Stimulated activated CD4-positive, alpha-beta T cell treated with anti-CD3 and anti-CD28 coated beads, Interleukin-2, amount 100 ng/mL, for 4 hours (primary cell): ENCODE measurements around the gene IL3RA.
"Not testable (repeated sequence)": the region's sequence is repeated elsewhere in the genome, so short reads cannot be mapped to it uniquely, and the experiment has no call there.

Experiments used
- DNase-seq: peaks from one replicate; pipeline ENCODE4 v3.0.0-alpha.2; 2020; ENCODE audit warnings: low read depth

Gene IL3RA

DNA sequence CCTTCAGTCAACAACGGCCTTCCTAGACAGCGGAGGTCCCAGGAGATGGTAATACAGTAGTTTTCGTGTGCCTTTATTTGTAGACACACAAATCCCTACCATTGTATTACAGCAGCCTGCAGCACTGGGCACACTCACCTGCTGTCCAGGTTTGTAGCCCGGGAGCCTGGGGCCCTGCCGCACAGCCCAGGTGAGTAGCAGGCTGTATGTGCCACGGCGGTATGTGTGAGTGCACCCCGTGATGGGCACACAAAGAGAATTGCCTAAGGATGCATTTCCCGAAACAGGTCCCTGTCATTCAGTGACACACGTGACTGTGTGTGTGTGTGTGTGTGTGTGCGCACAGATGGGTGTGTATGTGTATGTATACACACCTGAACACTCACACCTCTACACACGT lies 63.5 kb downstream of the IL3RA start:
- DNase-seq, result no peak

DNA sequence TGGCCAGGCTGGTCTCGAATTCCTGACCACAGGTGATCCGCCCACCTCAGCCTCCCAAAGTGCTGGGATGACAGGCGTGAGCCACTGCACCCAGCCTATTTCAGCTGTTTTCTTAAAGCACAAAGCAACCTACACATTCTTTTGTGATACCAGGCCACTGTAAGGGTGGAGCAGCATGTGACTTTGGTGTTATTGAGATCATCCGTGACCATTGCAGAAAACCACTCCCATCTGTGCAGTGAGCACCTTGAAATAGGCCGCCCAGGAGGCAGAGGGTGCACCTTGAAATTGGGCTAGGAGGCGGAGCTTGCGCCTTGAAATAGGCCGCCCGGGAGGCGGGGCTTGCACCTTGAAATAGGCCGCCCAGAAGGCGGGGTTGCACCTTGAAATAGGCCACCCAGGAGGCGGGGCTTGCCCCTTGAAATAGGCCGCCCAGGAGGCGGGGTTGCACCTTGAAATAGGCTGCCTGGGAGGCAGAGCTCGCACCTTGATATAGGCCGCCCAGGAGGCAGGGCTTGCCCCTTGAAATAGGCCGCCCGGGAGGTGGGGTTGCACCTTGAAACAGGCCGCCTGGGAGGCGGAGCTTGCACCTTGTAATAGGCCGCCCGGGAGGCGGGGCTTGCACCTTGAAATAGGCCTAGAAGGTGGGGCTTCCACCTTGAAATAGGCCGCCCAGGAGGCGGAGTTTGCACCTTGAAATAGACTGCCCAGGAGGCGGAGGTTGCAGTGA lies 64.3 kb downstream of the IL3RA start:
- DNase-seq, result no peak

GRCh38 chrX:1401611-1402430 lies 65.2 kb downstream of the IL3RA start:
- DNase-seq, result no peak

- no peak for DNase-seq
Observed at GRCh38 chrX:1403228-1403627, 66.6 kb downstream of the IL3RA start.

DNA sequence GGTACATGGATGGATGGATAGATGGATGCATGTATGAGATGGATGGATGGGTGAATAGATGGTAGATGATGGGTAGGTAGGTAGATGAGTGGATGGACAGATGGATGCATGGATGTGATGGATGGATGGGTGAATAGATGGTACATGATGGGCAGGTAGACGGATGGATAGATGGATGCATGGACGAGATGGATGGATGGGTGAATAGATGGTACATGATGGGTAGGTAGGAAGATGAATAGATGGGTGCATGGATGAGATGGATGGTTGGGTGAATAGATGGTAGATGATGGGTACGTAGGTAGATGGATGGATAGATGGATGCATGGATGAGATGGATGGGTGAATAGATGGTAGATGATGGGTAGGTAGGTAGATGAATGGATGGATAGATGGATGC lies 67.3 kb downstream of the IL3RA start:
- DNase-seq, result not testable (repeated sequence)

GRCh38 chrX:1405769-1406168 lies 69.2 kb downstream of the IL3RA start:
- not testable (repeated sequence) for DNase-seq

GRCh38 chrX:1407035-1407434 lies 70.5 kb downstream of the IL3RA start:
- DNase-seq, result no peak

GRCh38 chrX:1411326-1411725 lies 74.7 kb downstream of the IL3RA start:
- DNase-seq, result no peak

DNA sequence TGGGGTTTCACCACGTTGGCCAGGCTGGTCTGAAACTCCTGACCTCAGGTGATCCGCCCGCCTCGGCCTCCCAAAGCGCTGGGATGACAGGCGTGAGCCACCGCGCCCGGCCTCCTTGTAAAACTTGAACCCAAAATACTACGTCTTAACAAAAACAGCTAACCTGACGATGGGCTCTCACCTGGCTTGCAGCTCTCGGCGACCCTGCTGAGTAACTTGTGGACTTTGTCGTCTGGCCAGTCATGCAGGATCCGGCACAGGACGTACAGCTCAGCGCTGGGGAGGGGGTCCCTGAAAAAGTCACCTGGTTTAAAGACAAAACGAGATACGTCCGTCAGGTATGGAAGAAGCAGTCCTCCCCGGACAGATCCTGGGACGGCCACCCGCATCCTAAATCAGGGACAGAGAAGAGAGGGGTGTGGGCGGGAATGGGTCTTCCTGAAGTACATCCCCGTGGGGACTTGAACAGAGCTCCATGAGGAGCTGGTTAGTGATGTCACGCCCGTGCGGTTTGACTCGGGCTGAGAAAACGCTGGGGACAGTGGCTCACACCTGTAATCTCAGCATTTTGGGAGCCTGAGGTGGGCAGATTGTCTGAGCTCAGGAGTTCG lies 76.1 kb downstream of the IL3RA start:
- DNase-seq, result no peak

DNA sequence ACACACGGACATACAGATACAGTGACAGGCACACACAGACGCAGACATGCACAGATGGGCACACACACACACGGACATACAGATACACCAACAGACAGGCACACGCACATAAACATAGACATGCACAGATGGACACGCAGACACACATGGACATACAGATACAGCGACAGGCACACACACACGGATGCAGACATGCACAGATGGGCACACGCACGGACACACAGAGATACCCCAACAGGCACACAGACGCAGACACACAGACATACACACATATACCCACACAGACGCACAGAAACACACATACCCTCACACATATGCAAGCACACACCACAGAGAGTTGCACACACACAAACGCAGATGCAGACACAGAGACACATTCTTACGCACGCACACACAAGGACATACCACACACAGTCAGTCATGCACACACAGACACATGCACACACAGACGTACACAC lies 79.8 kb downstream of the IL3RA start:
- DNase-seq, result no peak

GRCh38 chrX:1416965-1417760 lies 80.6 kb downstream of the IL3RA start:
- no peak for DNase-seq

GRCh38 chrX:1417921-1418771 lies 81.6 kb downstream of the IL3RA start:
- DNase-seq, result no peak

- DNase-seq, result no peak
Observed at GRCh38 chrX:1418901-1419544, 82.4 kb downstream of the IL3RA start.

DNA sequence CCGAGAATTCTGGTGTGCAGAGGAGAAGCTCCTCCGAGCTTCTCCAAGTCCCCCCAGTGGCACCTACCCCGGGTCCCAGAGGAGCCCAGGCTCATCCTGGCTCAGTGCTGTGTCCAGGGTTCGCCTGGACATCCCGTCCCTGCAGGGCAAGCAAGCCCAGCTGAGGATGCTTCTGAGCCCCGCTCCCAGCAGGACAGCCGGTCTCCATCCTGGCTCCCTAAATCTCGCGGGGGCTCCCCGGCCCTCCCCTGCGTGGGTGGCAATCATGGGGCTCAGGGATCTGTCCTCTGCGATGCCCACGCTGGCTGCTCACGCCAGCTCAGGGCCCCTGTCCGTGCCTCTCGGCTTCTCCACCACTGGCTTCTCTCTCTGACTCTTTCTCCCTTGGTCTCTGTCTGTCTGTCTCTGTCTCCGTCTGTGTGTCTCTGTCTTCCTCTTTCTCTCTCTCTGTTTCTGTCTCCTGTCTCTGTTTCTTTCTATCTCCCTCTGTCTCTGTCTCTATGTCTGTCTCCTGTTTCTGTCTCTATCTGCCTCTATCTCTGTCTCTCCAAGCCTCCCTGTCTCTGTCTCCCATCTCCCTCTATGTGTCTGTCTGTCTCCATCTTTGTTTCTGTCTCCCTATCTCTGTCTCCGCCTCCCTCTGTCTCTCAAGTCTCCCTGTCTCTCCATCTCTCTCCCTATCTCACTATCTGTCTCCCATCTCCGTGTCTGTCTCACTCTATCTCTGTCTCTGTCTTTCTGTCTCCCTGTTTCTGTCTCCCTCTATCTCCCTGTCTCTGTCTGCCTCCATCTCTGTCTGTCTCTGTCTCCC lies 83.2 kb downstream of the IL3RA start:
- no peak for DNase-seq

DNA sequence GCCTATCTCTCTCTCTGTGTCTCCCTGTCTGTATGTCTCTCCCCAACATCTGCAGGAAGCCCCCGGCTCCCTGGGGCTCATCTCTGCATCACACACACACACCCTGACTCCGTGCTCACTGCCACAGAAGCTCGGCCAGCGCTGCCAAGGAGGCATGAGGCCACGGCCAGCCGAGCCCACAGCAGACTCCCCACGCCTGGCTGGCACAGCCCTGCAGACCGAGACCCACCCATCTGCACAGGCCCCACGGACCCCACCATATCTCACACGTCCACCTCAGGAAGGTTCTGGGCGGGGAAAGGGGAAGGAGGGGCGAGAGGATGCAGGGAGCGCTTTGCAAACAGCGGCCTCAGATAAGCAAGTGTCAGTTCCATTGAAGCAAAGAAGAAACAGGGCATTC lies 83.8 kb downstream of the IL3RA start:
- DNase-seq, result no peak

DNA sequence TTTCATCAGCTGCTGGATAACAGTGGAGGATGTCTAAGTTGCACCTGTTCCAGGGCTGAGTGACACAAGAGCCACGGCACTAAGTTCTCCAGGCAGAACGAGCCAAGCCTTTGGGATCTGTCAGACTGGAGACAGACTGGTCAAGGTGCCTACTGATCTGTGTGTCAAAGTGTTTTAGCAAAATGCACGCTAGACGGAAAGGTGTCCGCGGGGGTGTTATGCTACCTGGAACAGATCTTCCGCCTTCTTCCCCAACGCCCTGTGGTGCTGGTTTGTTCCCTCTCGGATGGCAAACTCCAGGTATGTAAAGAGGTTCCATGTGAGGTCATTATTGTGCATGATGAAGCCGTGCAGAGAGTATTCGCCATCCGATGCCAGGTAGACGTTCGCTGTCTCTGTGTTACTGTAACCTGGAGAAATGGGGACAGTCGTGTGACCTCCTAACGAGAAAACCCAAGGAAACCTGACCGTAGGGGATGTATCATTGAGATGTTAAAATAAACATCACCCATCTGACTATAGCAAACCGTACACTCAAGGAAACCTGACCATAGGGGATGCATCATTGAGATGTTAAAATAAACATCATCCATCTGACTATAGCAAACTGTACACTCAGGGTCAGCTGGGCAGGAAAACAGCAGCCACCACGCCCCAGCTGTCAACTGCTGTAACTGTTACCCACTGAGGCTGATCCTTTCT lies 85.0 kb downstream of the IL3RA start:
- DNase-seq, result no peak

DNA sequence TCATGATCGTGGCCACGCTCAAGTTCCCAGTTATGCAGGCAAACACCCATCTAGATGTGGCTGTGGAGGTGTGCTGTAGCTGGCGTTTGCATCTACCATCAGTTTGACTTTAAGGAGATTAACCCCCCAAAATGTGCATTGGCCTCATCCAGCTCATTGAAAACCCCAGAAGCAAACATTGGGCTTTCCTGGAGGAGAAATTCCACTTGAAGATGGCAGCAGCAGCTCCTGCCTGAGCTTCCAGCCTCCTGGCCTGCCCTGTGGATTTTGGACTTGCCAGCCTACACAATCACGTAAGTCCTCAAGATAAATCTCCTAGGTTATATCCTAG lies 85.5 kb downstream of the IL3RA start:
- no peak for DNase-seq

DNA sequence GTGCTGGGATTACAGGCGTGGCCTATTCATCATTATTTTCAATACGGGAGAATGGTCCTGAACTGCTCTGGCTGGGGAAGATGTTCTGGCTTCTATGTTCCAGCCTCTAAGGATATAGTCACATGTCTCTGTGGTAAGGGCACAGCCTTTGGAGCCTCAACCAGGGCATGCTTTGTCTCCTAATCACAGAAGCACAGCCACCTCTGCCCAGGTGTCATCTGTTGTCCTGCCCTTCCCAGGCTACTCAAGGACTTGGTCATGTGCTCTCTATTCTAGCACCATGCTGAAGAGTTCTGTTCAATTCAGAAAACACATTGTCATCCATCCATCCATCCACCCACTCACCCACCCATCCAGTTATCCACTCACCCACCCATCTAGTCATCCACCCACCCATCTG lies 86.6 kb downstream of the IL3RA start:
- DNase-seq, result no peak

DNA sequence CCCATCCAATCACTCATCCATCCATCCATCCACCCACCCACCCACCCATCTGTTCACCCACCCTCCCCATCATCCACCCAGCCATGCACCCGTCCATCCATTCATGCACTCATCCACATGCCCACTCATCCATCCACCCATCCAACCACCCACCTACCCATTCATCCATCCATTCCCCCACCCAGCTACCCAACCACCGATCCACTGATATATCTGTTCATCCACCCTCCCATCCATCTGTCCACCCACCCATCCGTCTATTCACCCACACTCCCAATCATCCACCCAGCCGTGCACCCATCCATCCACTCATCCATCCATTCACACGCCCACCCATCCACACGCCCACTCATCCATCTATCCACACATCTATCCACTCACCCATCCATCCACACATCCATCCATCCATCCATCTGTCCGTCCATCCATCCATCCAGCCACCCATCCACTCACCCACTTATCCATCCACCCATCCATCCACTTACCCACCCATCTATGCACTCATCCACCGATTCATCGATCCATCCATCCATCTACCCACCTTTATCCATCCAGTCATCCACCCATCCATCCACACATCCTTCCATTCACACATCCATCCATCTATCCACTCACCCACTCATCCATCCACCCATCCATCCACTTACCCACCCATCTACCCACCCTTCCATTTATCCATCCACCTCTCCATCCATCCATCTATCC lies 87.7 kb downstream of the IL3RA start:
- DNase-seq, result no peak
